Activated naive CD4-positive, alpha-beta T cell (primary cell): ENCODE measurements around the gene POU2F1.

Experiments used
- DNase-seq, 4 experiments: peaks; one replicate each; lab custom pipeline; 2025; lab: John Stamatoyannopoulos, UW

Gene POU2F1

GRCh38 chr1:167467752-167468151, 247.1 kb downstream of the POU2F1 start:
- no peak for DNase-seq

GRCh38 chr1:167469280-167469965, 248.7 kb downstream of the POU2F1 start:
- DNase-seq = no peak

GRCh38 chr1:167471568-167471967, 250.9 kb downstream of the POU2F1 start:
- DNase-seq = no peak

- DNase-seq = no peak
These were observed 252.3 kb downstream of the POU2F1 start for GRCh38 chr1:167472752-167473521.

- no peak for DNase-seq
These were observed 253.1 kb downstream of the POU2F1 start for GRCh38 chr1:167473761-167474160.

- peak in 1 of 4 experiments; percentile 41 for DNase-seq
These were observed 253.5 kb downstream of the POU2F1 start for GRCh38 chr1:167474191-167474641.

DNA sequence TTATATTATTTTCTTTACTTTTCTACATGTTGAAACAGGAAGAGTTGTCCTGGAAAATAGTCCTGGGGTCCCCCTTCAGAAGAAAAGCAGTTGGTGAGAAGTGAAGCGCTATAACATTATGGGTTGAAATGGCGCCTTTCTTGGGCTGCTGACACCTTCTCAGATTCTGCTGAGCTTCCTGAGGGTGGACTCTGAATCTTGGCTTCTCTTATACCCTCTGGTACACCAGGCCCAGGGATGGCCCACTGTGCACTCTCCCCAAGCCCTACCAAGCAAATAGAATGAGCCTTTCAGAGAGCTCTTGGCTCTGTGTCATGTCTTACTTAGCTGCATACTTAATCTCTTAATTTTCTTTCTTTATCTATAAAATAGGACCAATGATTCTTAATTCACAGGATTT, 255.4 kb downstream of the POU2F1 start:
- no peak for DNase-seq
